Breast epithelium (tissue), 4 donors: ENCODE results near the gene PHF19. TPM values are rescaled to one million over a fixed set of nuclear protein-coding genes. Genes with fewer than 3 reads are reported as not detected.

Experiments
- DNase-seq, 2 donors: peaks; one replicate each; pipeline ENCODE4 v3.0.0-alpha.2; 2019; ENCODE audit warnings: low spot score in 2 of 2
- H3K27ac ChIP-seq, 2 donors: fragments of 200-600 bp; sonication (generic) in 1 of 2; one replicate each; pipeline ENCODE4 v1.5.1; 2016 to 2019; ENCODE audit warnings: mild to moderate bottlenecking in 1 of 2
- H3K27me3 ChIP-seq, 2 donors: fragments of 200-600 bp; sonication (generic) in 1 of 2; one replicate each; pipeline versions ENCODE4 v1.5.1 to v1.6.0; 2017 to 2019; ENCODE audit warnings: control low read depth in 1 of 2, mild to moderate bottlenecking in 1 of 2
- H3K36me3 ChIP-seq: fragments of 200-600 bp; one replicate; pipeline ENCODE4 v1.5.1; 2019
- H3K4me1 ChIP-seq, 2 donors: fragments of 200-600 bp; sonication (generic); one replicate each; pipeline ENCODE4 v1.5.1; 2016 to 2019; ENCODE audit warnings: control low read depth in 1 of 2
- H3K4me3 ChIP-seq, 3 donors: fragments of 200-600 bp; sonication (generic); 1 replicate in 2 of 3; 2 replicates in 1 of 3; pipeline ENCODE4 v1.5.1; 2016 to 2019; ENCODE audit warnings: mild to moderate bottlenecking in 3 of 3, moderate library complexity in 2 of 3
- H3K9me3 ChIP-seq, 2 donors: fragments of 200-600 bp; sonication (generic) in 1 of 2; one replicate each; pipeline ENCODE4 v1.5.1; 2016 to 2019; ENCODE audit warnings: control low read depth in 1 of 2
- POLR2A ChIP-seq: fragments of 450-650 bp; IDR thresholded peaks from one replicate; pipeline ENCODE4 v1.6.1; 2016; ENCODE audit warnings: antibody characterized with exemption, mild to moderate bottlenecking, moderate library complexity
- POLR2AphosphoS5 ChIP-seq, 3 donors: sonication (generic); formaldehyde crosslinking; IDR thresholded peaks; one replicate each; pipeline ENCODE4 v1.6.1; 2017; ENCODE audit warnings: antibody characterized with exemption in 3 of 3
- intact Hi-C: fragments of 100-400 bp; cut with DNase I; formaldehyde crosslinking; loops from one replicate; pipeline ENCODE4 v1.15.1; 2023; ENCODE audit warnings: low total_unique reads
- total RNA-seq, 3 donors: library from RNA; depleted of rRNA; stranded (reverse); fragments of >200 nt; gene quantifications; one replicate each; pipeline ENCODE4 v1.1.0, GENCODE V29; 2016
- TF ChIP-seq, protein P1 (sequence below), 3 donors: fragments of 450-650 bp; IDR thresholded peaks; one replicate each; pipeline ENCODE4 v1.5.1; 2016 to 2017; ENCODE audit warnings: antibody characterized with exemption in 3 of 3, mild to moderate bottlenecking in 3 of 3, moderate library complexity in 3 of 3

PHF19 gene
- total RNA-seq, 3 donors from 2014 or later, result 16.5 to 33.1 (median 19.0) TPM

GRCh38 chr9:120853198-120853597, 23.8 kb downstream of the PHF19 start:
- Histone ChIP-seq H3K9me3 (no peaks in the 10 kb centered on the region), H3K27me3 (no peaks in the 10 kb centered on the region), H3K4me3 (no peak overlapping the region), H3K36me3 (no peaks in the 10 kb centered on the region), H3K27ac (no peak overlapping the region), H3K4me1 (no peaks in the 10 kb centered on the region)
- no peak for DNase-seq
- intact Hi-C loops, result no loop called here
- TF ChIP-seq POLR2AphosphoS5 (IDR thresholded peaks at IDR 0.05), result no peak
- TF ChIP-seq, protein P1, sequence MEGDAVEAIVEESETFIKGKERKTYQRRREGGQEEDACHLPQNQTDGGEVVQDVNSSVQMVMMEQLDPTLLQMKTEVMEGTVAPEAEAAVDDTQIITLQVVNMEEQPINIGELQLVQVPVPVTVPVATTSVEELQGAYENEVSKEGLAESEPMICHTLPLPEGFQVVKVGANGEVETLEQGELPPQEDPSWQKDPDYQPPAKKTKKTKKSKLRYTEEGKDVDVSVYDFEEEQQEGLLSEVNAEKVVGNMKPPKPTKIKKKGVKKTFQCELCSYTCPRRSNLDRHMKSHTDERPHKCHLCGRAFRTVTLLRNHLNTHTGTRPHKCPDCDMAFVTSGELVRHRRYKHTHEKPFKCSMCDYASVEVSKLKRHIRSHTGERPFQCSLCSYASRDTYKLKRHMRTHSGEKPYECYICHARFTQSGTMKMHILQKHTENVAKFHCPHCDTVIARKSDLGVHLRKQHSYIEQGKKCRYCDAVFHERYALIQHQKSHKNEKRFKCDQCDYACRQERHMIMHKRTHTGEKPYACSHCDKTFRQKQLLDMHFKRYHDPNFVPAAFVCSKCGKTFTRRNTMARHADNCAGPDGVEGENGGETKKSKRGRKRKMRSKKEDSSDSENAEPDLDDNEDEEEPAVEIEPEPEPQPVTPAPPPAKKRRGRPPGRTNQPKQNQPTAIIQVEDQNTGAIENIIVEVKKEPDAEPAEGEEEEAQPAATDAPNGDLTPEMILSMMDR (IDR thresholded peaks at IDR 0.05), result no peak
- no peak for TF ChIP-seq POLR2A

- no peaks in the 10 kb centered on the region for H3K4me1 ChIP-seq
- H3K9me3 ChIP-seq, result no peaks in the 10 kb centered on the region
- H3K4me3 ChIP-seq, result no peak overlapping the region
- TF ChIP-seq, protein P1 (IDR thresholded peaks at IDR 0.05), result no peak
- H3K27ac ChIP-seq, result no peak overlapping the region
- H3K36me3 ChIP-seq, result no peaks in the 10 kb centered on the region
- H3K27me3 ChIP-seq, result no peaks in the 10 kb centered on the region
- intact Hi-C loops, result no loop called here
- no peak for DNase-seq
Measured at GRCh38 chr9:120852240-120853010, 24.6 kb downstream of the PHF19 start.

- H3K4me1 ChIP-seq, result no peaks in the 10 kb centered on the region
- no peak overlapping the region for H3K27ac ChIP-seq
- no peak for DNase-seq
- H3K27me3 ChIP-seq, result no peaks in the 10 kb centered on the region
- H3K36me3 ChIP-seq, result no peaks in the 10 kb centered on the region
- H3K4me3 ChIP-seq, result no peak overlapping the region
- H3K9me3 ChIP-seq, result no peaks in the 10 kb centered on the region
- intact Hi-C loops, result no loop called here
- TF ChIP-seq POLR2A (no peak), POLR2AphosphoS5 (IDR thresholded peaks at IDR 0.05) (no peak)
- TF ChIP-seq, protein P1 (IDR thresholded peaks at IDR 0.05), result no peak
Measured at GRCh38 chr9:120851449-120851848, 25.5 kb downstream of the PHF19 start.

GRCh38 chr9:120850315-120850714, 26.7 kb downstream of the PHF19 start:
- intact Hi-C loops, result no loop called here
- Histone ChIP-seq H3K27me3 (no peaks in the 10 kb centered on the region), H3K36me3 (no peaks in the 10 kb centered on the region), H3K4me1 (no peaks in the 10 kb centered on the region), H3K27ac (no peak overlapping the region), H3K4me3 (no peak overlapping the region), H3K9me3 (no peaks in the 10 kb centered on the region)
- DNase-seq, result no peak
- TF ChIP-seq, protein P1 (IDR thresholded peaks at IDR 0.05), result no peak

DNA sequence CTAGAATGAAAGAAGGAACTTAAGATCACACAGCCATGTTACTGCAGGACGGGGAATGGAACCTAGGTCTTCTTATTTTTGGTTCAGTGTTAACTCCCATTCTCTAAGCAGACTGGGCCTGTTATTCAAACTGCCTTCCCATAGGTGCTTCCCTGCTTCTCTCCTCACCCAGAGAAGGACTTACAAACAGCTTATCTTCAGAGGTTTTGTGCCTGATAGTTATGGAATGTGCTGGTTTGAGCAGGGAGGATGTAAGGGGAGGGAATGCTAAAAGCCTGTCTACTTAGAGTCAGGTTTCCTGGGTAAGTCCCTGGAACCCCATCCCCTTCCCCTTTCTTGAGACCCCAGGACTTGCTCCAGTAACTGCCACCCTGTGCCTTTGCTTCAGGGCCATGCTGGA, 30.1 kb downstream of the PHF19 start:
- H3K27ac ChIP-seq, result no peak overlapping the region
- no peaks in the 10 kb centered on the region for H3K4me1 ChIP-seq
- no peak overlapping the region for H3K4me3 ChIP-seq
- TF ChIP-seq POLR2AphosphoS5 (IDR thresholded peaks at IDR 0.05) (no peak), POLR2A (no peak)
- TF ChIP-seq, protein P1 (IDR thresholded peaks at IDR 0.05), result no peak
- no peaks in the 10 kb centered on the region for H3K36me3 ChIP-seq
- no peaks in the 10 kb centered on the region for H3K27me3 ChIP-seq
- H3K9me3 ChIP-seq, result no peaks in the 10 kb centered on the region
- DNase-seq, result no peak
- intact Hi-C loops, result no loop called here
